ENCODE data around the gene TM9SF4. TPM values are rescaled to one million over a fixed set of nuclear protein-coding genes. Genes with fewer than 3 reads are reported as not detected.
"Not testable (repeated sequence)": the region's sequence is repeated elsewhere in the genome, so short reads cannot be mapped to it uniquely, and the experiment has no call there.

TM9SF4 gene
- total RNA-seq, 1 experiment from 2014 or later: 30.9 TPM

DNA sequence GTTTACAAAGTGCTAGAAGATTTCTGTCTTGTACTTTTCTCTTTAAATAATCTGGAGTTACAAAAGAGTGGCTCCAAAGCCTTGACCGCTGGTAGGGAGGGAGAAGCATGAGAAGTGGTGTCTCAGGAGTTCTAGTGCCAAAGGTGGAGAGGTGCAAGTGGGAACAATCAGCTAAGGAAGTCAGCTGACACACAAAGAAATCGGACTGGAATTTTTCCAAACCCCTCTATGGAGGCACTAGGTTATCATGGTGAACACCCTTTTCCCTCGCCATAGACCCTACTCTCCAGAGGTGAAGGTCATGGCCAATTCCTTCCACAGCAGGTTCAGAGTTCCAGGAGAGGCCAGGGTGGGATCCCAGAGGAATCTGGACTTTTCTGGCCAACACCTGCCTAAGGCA, 83.2 kb downstream of the TM9SF4 start:
- DNase-seq (ENCODE audit: low read depth, low spot score): no peak
- in situ Hi-C loops (cut with HindIII; ENCODE audit: low pct_unique_long_range_greater_than_20kb, low sequenced_read_pairs): no loop called here

DNA sequence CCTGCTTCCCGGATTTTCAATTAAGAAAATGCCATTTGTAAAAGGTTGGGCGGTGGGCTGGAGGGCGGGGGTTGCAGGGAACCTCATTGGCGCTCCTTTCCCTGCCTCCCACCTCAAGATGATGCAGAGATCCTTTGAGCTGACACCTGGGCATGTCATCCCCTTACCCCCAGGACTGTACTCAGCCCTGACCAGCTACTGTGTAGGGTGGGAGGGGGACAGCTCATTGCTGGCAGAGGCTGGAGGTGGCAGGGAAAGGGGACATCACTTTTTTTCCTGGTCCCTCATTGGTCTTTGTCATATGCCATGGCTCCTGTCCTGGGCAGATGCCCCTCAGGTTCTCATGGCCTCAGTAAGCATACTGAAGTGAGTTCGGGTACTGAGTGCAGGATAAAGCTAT, 83.8 kb downstream of the TM9SF4 start:
- DNase-seq (ENCODE audit: low read depth, low spot score); in situ Hi-C loops (cut with HindIII; ENCODE audit: low pct_unique_long_range_greater_than_20kb, low sequenced_read_pairs): not testable (repeated sequence)

DNA sequence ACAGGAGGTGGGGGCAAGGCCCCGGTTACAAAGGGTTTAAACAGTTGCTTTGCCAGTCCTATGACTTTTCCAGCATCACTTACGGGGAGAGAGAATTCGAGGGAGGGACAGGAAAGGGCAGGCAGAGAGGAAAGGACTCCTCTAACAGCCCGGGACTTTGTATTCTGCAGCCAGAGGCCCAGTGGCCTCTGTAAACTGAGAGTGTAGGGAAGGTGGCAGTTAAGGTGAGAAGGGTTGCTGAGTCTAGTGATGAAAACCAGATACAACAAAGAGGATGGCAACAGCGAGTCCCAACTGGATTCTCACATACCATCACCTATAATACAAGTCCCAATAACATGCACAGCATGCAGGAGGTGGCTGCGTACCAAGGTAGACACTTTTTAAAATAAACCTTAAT, 84.5 kb downstream of the TM9SF4 start:
- no peak for DNase-seq (ENCODE audit: low read depth, low spot score)
- in situ Hi-C loops (cut with HindIII; ENCODE audit: low pct_unique_long_range_greater_than_20kb, low sequenced_read_pairs): no loop called here

DNA sequence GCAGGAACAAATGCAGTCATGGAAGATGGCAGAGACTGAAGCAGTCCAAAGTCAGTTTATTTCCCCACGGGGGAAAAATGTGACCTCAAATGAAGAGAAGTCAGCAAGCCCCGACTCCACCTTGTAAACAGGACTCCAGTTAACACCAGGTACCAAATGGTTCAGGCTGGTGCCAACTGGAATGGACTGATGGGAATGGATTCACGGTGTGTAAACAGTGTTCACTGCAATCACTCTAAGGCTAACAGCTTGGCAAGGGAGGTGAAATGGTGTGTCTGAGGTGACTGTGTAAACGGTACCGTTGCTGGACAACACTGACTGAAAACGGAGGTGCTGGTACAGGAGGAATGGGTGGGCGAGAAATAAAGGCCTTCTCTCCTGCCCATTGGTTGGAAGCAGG, 86.1 kb downstream of the TM9SF4 start:
- in situ Hi-C loops (cut with HindIII; ENCODE audit: low pct_unique_long_range_greater_than_20kb, low sequenced_read_pairs): no loop called here
- no peak for DNase-seq (ENCODE audit: low read depth, low spot score)

DNA sequence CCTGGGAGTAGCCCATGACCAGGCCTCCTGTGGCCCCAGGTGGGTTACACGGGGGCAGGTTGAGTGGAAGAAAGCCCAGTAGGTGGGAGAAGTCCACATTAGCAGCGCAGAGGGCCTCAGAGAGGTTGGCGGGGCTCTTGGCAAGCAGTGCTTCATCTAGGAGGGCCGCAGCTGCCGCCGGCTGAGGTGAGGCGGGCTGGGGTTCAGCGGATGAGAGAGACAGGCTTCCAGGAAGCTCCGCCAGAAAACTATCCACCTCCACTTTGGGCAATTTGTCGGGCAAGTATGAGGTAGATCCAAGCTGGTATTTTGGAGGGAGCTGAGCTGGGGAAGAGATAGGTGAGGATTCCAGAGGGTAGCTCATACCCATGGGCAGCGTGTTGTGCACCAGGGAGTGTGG, 87.1 kb downstream of the TM9SF4 start:
- in situ Hi-C loops (cut with HindIII; ENCODE audit: low pct_unique_long_range_greater_than_20kb, low sequenced_read_pairs); DNase-seq (ENCODE audit: low read depth, low spot score): not testable (repeated sequence)

DNA sequence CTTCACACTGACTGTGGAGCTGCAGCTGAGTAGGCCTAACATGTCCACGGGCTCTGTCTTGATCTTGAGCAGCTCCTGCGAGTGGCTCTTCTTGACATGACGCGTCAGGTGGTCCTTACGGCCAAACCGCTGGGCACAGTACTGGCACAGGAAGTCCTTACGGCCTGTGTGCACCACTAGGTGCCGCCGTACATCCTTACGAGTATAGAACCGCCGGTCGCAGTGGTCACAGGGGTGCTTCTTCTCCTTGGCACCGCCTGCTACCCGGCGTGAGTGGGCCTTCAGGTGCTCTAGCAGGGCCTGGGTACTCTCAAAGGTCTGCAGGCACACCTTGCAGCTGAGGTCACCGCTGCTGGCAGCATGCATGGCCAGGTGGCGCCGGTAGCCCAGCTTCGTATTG, 87.6 kb downstream of the TM9SF4 start:
- DNase-seq (ENCODE audit: low read depth, low spot score); in situ Hi-C loops (cut with HindIII; ENCODE audit: low pct_unique_long_range_greater_than_20kb, low sequenced_read_pairs): not testable (repeated sequence)

DNA sequence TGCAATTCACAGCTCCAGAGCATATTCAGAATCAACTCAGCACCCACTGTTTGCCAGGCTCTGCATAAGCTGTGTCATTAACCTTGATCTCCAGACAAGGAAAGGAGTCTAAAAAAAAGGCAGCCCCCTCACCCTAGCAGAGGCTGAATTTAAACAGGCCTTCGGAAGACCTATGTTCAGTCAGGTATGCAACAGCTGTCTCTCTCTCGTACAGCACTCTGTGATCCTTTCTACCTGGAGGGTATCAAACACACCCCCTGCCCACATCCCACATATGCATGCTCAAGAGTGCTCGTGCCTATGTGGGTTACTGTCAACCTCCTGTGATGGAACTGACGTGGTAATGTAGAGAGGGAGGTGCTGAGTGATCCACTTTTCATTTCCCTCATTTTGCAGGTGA, 89.5 kb downstream of the TM9SF4 start:
- no peak for DNase-seq (ENCODE audit: low read depth, low spot score)
- in situ Hi-C loops (cut with HindIII; ENCODE audit: low pct_unique_long_range_greater_than_20kb, low sequenced_read_pairs): no loop called here

DNA sequence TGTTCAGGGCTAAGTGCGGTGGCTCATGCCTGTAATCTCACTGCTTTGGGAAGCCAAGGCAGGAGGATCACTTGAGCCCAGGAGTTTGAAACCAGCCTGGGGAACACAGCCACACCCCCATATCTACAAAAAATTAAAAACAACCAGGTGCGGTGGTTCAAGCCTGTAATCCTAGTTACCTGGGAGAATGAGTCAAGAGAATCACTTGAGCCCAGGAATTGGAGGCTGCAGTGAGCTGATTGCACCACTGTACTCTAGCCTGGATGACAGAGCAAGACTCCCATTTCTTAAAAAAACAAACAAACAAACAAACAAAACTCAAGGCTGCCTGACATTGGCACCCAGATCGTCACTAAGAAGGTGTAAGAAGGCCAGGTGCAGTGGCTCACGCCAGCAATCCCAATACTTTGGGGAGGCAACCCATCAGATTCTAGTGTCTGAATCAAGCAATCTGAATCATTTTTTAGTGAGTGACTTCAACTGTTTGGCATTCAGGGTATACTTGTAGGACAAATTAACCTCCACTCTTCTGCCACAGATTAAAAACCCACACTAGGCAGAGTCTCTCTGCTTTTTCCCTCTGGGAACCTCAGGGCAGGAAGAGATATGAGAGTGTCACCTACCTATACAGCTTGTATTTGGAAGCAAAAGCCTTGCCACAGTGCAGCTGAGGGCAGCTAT, 91.9 kb downstream of the TM9SF4 start:
- in situ Hi-C loops (cut with HindIII; ENCODE audit: low pct_unique_long_range_greater_than_20kb, low sequenced_read_pairs): no loop called here
- no peak for DNase-seq (ENCODE audit: low read depth, low spot score)

DNA sequence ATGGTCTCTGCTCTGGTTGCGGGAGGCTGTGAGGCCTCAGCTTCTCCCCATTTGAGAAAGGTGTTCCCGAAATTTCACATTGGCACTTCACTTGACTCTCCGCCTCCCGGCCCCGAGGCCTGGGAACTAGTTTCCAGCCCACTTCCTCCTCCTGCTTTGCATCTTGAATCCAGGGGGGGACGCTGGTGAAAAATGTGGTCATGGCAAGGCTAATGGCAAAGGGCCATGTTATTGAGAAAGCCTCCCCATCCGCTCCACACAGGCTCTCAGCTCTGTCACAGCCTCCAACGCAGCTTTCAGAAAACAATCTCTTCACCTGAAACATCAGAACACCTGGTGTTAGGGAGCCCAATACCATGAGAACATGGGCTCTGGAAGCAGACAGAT, 92.5 kb downstream of the TM9SF4 start:
- DNase-seq (ENCODE audit: low read depth, low spot score): no peak
- in situ Hi-C loops (cut with HindIII; ENCODE audit: low pct_unique_long_range_greater_than_20kb, low sequenced_read_pairs): no loop called here

DNA sequence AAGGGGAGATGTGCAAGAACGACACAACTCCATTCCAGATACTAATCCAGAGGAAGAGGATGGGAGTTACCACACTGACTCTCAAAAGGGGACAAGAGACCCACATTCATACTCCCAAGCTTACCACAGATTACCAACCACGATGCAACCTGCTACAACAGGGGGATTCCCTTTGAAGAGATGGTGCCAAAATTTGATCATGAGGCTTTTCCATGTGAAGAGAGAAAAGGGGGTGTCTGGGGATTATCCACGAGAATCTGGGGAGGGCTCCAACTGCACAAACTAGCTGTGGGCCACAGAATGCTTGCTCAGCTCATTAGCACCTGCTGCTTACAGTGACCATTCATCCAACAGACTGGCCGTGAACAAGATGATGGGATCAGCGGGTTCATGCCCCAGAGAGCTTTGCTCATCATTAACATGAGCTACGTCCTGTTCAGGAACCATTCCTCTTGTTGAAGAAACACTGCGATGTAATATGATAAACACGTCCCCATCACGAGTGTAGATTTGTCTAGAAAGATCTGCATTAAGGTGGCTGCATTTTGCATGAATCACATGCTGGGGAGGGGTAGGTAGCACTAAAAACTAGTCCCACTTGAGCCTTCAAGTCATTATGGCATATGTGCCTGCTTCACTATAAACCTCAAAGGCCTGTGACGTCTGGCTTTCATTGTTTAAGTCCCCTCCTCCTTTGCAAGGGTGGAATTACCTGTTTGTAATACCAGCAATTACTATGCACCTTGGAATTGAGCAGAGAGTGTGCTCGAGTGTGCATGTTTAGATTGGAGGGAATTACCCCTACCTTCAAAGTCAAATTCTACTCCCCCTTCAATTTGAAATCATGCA, 94.1 kb downstream of the TM9SF4 start:
- in situ Hi-C loops (cut with HindIII; ENCODE audit: low pct_unique_long_range_greater_than_20kb, low sequenced_read_pairs): no loop called here

DNA sequence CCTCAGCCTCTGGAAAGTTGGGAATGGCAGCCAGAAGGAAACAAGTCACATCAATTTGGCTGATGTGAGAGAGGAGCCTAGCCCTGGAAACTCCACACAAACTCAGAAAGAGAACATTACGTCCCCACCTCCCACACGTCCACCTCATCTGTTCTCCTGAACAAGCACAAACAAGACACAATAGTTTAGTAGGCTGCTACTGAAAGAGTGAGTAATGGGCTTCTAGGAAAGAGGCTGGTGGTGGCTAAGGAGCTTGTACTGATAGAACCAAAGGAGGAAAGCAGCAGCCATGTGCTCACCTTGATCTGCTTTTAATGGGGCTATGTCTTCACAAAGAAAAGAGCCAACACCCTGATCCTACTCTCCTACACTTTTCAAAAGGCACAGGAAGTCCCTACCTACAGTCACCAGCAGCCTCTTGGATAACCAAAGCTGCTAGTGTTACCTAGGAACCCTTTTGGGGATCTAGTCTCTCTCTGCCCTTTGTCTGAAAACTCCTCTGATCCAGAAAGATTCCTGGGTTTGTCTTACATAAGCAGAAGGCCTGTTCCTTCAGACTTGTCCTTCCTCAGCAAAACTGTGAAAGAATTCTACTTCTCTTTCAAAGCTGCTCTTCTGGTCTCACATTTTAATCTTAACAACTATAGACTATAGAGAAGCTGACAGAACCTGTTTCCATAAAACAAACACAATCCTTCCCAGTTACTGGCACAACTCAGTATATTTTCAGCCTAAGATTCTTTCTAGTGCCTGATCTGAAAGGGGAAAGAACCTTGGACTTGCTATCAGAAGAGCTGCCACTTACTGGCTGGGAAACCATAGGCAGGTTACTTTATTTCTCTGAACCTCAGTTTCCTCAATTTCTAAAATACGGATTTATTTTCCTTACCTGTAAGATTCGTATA, 94.9 kb downstream of the TM9SF4 start:
- in situ Hi-C loops (cut with HindIII; ENCODE audit: low pct_unique_long_range_greater_than_20kb, low sequenced_read_pairs): no loop called here
- no peak for DNase-seq (ENCODE audit: low read depth, low spot score)

More for the DNA sequence above, 94.1 kb downstream of the TM9SF4 start:
- DNase-seq (ENCODE audit: low read depth, low spot score): no peak

DNA sequence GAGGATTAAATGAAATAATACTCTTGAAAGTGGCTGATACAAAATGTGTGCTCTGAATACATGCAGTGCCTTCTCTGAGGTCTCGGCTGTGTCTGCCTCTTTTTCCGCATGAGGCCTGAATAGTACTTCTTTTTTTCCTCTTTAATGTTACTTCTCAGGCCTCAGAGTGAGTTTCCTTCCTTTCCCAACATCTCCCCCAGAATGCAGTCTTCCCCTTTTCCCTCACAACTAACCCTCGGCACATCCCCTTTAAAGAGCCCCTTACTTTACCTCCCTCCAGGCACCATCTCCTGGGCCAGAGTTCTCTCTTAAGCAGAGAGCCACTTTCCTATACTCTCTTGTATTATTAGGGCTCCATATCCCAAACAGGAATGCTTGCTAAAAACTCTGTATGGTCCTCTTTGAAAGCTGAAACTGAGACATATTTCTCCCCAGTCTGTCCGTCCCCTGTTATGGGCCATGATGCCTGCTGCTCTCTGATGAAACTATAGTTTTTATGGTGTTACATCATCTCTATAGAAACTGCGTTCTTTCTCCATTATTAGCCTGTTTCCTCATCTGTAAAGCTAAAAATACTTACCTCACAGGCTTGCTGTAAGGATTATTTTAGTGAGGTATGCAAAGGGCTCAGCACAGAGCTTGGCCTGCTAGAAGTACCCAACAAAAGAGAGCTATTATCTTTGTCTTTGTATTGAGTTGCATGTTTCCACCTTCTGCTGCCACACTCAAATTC, 95.8 kb downstream of the TM9SF4 start:
- DNase-seq (ENCODE audit: low read depth, low spot score): no peak
- in situ Hi-C loops (cut with HindIII; ENCODE audit: low pct_unique_long_range_greater_than_20kb, low sequenced_read_pairs): no loop called here

DNA sequence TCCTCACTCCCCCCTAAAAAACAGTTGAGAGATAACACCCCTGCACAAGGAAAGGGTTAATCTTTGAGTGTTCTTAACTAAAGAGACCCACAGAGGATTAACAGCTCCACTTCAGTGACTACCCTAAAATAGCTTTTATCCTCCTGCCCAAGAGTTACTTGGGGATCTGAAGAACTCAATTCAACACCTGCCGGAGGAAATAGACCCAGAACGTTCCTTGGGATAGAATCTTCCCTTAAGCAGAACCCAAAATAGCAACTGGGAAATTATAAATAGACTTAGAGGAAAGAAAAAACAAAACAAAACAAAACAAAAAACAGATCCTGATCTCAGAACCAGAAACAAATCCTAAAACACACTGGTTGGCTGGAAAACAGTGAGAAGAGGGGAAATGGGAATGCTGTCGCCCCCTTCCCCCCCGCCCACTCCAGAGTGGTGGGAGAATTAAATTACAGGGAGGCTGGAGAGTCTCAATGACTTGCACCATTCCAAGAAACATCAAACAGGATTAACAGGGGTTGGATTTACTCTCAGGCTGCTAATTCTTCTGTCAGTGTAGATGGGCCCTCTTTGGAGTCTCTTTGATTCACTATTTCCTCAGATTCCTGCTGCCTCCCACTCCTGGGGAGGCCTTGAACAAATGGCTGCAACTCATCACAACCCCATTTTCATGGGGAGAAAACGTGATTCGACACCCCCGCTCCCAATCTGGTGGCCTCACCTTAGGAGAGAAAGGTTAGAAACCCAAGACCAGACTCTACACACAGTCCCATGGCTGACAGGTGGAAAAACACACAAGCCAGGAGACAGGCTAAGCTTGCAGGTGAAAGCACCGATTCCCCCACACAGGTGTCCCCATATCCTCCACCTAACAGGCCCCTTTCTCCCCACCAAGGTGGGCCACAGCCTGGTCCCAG, 96.6 kb downstream of the TM9SF4 start:
- no peak for DNase-seq (ENCODE audit: low read depth, low spot score)
- in situ Hi-C loops (cut with HindIII; ENCODE audit: low pct_unique_long_range_greater_than_20kb, low sequenced_read_pairs): no loop called here

DNA sequence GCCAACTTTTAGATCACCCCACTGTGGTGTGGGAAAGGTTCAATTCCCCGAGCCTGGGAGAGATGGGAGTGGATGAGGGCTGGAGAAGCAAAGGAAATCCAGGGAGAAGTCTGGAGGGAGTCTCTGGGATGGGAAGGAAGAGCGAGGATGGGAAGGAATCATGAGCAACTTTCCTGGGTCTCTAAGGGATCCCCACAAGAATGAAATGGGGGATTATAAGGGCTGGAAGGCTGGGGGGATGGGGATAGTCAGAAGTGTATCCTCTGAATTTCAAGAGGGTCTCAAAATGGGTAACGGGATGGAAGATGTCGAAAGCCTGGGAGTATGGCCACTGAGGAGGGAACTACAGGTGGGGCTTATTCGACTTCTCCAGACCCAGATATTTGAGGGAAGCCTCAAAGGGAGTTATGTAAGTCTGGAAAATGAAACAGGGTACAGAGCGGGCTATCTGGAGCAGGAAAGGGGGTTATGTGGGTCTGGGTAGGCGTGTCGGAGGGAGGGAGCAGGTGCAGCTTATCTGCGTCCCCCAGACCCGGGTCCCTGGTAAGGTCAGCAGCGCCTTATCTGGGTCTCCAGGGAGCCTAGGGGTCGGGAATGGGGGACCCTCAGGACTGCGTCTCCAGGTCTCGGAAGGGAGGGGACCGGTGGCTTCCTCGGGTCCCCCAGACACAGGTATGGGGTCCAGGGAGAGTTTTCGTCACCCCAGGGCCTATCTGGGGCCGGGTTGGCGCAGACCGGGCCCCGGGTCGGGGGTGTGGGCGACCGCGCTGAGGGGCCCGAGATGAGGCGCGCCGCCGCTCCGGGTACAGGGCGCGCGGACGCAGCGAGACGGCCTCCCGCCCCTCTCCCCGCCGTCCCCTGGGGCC, 97.5 kb downstream of the TM9SF4 start:
- in situ Hi-C loops (cut with HindIII; ENCODE audit: low pct_unique_long_range_greater_than_20kb, low sequenced_read_pairs): no loop called here
- no peak for DNase-seq (ENCODE audit: low read depth, low spot score)

DNA sequence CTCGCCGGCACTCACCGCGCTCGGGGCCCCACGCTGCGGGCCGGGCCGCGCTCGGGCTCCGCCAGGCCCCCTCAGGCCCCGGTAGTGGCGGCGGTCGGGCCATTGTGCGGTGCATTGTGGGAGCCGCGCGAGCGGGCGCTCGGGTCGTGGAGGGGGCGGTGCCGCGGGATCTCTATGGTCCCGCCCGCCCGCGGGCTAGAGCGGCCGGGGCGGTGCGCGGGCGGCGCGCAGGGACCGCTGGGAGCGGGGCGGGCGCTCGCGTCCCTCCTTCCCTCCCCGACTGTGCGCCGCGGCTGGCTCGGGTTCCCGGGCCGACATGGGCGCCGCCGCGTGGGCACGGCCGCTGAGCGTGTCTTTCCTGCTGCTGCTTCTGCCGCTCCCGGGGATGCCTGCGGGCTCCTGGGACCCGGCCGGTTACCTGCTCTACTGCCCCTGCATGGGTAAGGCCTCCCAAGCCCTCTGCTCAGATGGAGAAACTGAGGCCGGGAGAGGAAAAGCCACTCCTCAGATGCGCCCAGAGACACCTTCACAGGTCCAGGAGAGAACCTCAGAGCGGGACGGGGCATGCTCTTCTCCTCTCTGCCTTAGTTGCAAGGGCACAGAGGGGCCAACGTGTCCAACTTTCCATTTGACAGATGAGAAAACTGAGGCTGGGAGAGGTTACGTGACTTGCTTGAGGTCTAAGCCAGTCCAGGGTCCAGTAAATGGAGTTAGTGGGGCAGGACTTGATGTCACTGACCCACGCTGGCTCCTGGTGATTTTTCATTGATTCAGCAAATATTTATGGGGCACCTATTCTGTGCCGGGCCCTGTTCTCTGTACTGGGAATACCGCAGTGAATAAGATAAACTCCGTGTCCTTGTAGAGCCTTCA, 98.3 kb downstream of the TM9SF4 start, which contains the start of the genes PLAGL2 and POFUT1:
Gene PLAGL2, minus strand, starts transcription at position 118 of the 873 bp plus-strand sequence. CDS start 5,565 bp downstream, outside the sequence.
Gene POFUT1, plus strand, starts transcription at position 255 of the 873 bp plus-strand sequence. Its CDS starts 62 bp downstream, at position 317.
- in situ Hi-C loops (cut with HindIII; ENCODE audit: low pct_unique_long_range_greater_than_20kb, low sequenced_read_pairs): no loop called here

More for the DNA sequence above, 98.3 kb downstream of the TM9SF4 start, which contains the start of the genes PLAGL2 and POFUT1:
- DNase-seq (ENCODE audit: low read depth, low spot score): peak; percentile 88
